ENCODE data around the gene ART3.
A peak's percentile ranks its signal among the peaks of the same experiment; 100 is the strongest.
"Not testable (repeated sequence)": the region's sequence is repeated elsewhere in the genome, so short reads cannot be mapped to it uniquely, and the experiment has no call there.

The ART3 gene

DNA sequence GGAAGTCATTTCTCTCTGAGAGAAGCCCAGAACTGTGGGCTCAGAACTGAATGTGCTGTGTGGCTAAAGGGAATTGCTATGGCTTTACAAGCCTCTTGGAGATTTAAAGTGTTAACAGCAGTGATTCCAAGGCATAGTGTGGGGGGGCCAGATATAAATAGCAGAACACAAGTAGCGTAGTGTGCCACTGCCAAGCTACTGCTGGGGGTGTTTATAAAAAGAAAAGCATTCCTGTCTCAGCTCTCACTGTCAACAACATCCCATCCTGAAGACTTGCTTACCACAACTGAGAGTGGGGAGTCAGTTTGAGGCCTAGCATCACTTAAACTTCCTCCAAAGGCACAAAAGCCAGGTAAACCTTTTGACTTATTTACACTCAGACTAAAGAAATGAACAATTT lies at the start of gene ART3:
Gene ART3, plus strand, starts transcription at position 242 of the 400 bp plus-strand sequence. CDS start 1,181 bp downstream, outside the sequence.
- no peak for FAIRE-seq

DNA sequence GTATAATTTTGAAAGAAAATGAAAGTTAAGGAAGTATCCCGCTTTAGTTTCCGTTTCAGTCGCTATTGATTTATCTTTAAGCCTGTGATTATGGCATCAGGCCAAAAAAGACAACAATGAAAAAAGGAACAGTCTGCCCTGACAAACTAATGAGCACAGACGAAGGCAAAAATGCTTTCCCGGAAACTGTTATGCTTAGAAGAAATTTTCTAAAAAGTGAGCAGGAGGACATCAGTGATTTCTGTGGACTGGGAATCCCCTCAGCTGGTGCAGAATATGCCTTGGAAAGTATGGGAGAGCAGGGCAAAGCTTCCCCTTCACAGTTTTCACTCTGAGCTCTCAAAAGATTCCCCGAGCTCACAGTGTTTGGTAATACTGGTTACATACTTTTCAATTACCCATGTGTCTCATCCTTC lies 46.2 kb upstream of the ART3 start:
- FAIRE-seq, result no peak

DNA sequence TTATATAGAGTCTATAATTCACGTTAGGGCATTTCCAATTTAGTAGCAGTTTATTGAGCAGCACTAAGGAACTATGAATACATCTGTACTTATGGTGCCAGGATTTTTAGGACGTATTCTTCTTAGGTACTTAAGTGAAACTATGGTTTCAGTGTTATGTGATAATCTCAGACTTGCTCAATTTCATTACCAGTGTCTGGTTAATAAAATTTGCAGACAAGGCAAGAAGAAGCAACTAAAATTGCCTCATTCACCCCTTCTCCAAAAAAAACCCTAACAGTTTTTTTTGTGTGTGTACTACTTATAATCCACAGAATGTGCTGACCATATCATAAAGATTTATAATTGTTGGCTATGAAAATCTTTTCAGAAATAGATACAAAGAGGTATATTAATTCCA lies 45.2 kb upstream of the ART3 start:
- FAIRE-seq, result no peak

DNA sequence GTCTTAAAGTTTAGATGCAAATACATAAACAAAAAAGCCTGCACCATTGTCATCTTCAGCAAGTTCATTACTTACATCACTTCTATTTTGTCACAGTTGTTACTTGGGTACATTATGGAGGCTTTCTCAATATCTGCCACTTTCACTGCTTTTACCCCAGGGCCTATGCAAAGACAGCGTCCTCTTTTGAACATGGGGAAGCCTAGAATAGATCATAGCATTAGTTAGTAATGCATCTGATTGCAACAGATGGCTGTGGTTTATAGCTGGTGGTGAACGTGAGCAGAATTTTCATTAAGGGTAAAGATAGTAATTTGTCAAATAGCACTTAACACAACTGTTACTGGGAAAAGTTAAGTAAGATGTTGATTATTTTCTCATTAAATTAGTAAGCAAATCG lies 39.4 kb upstream of the ART3 start:
- FAIRE-seq, result no peak

DNA sequence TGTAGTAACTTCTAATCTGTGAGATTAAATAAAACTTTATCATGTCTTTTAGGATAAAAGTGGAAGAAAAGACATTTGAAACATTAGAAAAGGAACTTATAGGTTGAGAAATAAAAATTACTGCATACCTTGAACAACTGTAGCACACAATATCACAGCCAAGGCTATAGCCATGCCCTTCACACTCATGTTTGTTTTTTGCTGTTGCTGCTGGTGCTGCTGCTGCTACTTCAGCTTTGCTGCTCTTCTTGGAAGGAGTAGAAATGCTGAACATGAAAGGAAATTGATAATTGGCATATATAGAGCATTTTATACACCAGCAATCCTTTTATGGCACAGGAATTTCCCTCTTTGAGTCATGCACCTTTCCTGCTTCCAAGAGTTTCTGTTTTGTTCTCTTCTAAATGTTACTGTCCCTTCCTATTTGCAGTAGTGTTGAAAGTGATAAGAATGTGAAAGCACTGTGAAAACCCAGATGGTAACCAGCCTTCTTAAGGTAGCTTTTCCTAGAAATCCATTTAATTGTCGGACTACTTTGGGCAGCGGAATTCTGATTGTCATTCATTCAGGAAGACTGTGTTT lies 38.6 kb upstream of the ART3 start, which contains the start of gene CXCL11:
Gene CXCL11, minus strand, starts transcription at position 272 of the 582 bp plus-strand sequence. Its CDS starts 83 bp downstream, at position 189.
- no peak for FAIRE-seq

GRCh38 chr4:76036855-76037254 lies 37.7 kb upstream of the ART3 start:
- FAIRE-seq, result no peak

DNA sequence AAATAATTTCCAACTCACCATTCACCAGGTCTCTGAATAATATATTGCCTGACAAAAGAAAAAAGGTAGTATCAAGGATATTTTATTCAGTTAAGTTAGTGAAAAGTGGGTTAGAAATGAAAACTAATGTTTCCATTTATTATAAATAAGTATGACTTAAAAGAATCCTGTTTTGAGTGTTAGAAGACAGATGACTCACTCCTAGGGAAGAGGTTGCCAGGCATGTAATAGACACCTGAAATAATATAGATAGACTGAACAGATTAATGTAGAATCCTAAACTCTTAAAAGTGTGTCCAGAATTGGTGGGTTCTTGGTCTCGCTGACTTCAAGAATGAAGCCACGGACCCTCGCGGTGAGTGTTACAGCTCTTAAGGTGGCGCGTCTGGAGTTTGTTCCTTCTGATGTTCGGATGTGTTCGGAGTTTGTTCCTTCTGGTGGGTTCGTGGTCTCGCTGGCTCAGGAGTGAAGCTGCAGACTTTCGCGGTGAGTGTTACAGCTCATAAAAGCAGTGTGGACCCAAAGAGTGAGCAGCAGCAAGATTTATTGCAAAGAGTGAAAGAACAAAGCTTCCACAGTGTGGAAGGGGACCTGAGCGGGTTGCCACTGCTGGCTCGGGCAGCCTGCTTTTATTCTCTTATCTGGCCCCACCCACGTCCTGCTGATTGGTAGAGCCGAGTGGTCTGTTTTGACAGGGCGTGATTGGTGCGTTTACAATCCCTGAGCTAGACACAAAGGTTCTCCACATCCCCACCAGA lies 32.1 kb upstream of the ART3 start:
- FAIRE-seq, result not testable (repeated sequence)

DNA sequence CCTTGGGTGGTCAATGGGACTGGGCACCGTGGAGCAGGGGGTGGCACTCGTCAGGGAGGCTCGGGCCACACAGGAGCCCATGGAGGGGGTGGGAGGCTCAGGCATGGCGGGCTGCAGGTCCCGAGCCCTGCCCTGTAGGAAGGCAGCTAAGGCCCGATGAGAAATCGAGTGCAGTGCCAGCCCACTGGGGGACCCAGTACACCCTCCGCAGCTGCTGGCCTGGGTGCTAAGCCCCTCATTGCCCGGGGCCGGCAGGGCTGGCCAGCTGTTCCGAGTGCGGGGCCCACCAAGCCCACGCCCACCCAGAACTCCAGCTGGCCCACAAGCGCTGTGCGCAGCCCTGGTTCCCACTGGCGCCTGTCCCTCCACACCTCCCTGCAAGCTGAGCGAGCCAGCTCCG lies 31.2 kb upstream of the ART3 start:
- FAIRE-seq, result not testable (repeated sequence)

DNA sequence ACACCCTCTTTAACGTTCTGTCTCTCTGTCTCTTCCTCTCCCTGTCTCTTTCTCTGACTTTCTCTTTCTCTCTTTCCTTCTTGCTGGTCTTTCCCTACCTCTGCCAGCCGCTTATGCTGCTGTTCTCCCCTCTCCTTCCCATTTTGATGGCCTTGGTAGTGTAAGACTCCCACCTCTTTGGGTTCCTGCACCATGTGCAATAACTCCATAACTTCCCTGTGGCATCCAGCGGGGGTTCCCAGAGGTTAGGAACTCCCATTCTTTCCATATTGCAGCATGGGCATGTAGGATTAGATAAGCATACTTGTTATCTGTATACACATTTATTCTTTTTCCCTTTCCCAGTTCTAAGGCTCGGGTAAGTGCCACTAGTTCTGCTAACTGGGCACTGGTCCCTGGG lies 29.8 kb upstream of the ART3 start:
- FAIRE-seq, result not testable (repeated sequence)

- FAIRE-seq, result not testable (repeated sequence)
Measured at GRCh38 chr4:76049860-76050416, 24.6 kb upstream of the ART3 start.

DNA sequence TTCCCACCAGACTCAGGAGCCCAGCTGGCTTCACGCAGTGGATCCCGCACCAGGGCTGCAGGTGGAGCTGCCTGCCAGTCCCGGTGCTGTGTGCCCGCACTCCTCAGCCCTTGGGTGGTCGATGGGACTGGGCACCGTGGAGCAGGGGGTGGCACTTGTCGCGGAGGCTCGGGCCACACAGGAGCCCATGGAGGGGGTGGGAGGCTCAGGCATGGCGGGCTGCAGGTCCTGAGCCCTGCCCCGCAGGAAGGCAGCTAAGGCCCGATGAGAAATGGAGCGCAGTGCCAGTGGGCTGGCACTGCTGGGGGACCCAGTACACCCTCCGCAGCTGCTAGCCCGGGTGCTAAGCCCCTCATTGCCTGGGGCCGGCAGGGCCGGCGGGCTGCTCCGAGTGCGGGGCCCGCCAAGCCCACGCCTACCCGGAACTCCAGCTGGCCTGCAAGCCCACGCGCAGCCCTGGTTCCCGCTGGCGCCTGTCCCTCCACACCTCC lies 23.9 kb upstream of the ART3 start:
- not testable (repeated sequence) for FAIRE-seq

DNA sequence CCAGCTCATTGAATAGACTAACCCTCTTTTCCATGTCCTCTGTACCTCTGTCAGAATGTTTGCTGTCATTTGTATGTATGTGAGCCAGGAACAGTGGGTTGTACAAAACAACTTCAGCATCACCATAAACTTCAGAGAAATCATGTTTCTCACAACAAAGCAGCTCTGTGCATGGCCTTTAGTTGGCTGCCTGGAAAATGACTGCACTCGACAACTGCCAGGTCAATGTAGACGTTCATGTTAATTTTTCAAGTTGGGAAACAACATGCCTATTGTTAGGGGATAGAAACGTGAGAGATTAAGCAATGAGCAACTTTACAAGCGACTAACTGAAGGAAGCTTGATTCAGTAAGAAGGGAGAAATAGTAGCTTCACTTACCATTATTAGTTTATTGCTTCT lies 20.8 kb upstream of the ART3 start:
- FAIRE-seq, result no peak

DNA sequence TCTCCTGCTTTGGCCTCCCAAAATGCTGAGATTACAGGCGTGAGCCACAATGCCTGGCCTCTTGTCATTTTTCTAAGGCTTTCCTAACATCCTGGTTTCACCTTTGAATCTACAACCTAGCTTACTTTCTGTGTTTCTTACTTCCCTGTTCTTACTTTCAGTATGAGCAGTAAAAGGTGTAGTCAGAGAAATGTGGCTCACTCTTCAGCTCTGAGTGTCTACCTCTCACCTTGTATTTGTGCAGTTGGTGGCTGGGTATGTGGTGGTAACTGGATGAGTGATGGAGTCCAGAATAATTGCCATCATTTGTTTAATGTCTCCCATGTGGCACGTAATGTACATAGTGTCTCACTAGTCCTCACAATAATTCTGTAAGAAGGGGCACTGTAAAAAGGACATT lies 19.5 kb upstream of the ART3 start:
- FAIRE-seq, result no peak

DNA sequence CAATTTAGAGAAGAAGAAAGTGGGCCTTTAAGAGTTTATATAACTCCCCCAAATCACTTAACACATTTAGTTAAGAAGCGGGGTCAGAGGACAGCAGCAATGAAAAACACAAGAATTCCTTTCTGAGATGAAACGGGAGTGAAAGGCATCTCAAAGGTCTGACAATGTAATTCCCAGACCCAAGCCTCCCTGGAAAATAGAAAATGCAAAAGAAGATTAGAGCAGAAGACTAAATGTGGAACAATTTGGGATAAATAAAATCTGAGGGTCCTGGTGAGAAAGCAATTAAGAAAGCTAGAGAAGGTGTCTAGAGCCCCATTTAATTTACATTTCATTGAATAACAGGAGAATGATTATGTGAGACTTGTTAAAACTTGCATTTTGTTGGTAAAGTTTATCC lies 19.1 kb upstream of the ART3 start:
- no peak for FAIRE-seq

DNA sequence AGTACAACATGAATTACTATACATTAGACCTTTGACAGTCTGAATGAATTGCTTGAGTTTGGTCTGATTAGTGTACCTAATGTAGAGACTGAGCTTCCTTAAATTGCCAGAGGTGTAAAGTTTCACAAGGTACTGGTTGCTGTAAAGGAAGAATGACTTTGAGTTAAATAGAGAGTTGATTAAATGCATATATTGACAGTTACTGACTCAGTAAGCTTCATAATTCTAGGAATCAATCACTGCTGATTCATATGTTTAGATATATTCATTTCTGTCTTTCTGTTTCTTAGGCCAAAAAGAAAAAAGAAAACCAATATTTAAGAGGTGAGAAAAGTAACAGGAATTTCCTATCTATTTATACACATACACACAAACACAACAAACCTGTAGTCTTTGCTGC lies 16.2 kb upstream of the ART3 start:
- FAIRE-seq, result no peak

GRCh38 chr4:76058888-76059426 lies 15.6 kb upstream of the ART3 start:
- no peak for FAIRE-seq

DNA sequence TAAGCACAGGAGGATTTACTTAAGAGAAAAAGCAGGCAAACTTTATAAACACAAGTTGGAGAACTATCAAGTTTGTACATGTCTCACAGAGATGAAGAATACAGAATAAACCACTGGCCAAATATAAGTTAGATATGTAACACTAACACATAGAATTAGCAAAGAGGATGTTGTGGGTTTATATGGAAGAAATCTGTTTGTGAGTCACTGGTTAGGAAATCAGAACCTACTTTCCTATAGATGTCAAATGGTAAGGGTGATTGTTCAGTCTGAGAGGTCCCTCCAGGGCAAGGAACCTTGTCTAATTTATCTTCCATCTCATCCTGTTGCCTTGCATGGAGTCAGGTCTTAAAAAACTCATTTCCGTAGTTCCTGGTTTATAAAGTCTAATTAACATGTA lies 14.8 kb upstream of the ART3 start:
- FAIRE-seq, result no peak

- FAIRE-seq, result no peak
Measured at GRCh38 chr4:76060506-76060905, 14.0 kb upstream of the ART3 start.

DNA sequence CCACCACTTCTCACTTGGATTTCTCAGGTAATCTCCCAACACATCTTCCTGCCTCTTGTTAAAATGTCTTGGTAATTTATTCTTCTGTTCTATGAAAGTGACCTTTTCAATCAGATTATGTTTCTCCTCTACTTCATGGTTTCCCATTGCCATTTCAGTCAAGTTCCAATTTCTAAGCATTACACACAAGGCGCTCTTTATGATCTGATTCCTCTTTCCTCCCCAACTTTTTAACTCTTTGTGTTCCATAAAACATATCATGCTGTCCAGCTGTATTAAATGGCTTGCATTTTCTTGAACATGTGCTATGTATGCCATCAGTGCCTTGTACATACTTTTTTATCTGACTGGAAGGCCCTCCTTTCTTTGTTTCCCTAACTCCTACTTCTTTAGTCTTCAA lies 13.1 kb upstream of the ART3 start:
- FAIRE-seq, result no peak

GRCh38 chr4:76061982-76062381 lies 12.5 kb upstream of the ART3 start:
- FAIRE-seq, result no peak

GRCh38 chr4:76066546-76066945 lies 8.0 kb upstream of the ART3 start:
- FAIRE-seq, result no peak

DNA sequence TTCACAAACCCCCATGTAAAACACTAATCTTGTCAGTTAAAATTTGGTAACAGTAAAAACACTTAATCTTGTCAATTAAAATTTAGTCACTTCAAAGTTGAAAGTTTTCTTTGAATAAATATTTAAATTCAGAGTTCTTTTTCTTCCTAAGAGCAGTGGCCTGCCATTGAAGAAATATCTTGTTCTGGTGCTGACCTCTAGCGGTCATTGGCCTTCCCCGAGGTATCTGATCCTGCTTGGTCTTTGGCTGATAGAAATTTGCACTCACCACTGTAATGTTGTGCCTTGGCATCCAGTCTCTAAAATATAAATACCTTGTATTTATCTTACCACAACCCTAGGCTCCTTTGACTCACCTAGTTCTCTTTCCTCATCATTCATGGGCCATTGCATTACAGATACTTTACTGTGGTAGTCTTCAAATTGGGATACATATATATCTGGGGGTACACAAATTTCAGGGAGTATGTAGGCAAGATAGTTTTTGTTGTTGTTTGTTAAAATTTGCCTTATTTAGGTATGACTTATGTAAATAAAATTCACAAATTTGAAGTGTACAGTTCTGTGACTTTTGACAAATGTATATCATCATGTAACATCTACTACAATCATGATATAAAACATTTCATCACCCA lies 6.7 kb upstream of the ART3 start:
- FAIRE-seq, result peak; percentile 98

GRCh38 chr4:76072760-76073159 lies 1.7 kb upstream of the ART3 start:
- FAIRE-seq, result no peak
